GM12873 (cell line): Measurements from ENCODE around the gene APBB1IP.

Source experiments
- CTCF ChIP-seq: IDR thresholded peaks from 2 replicates; pipeline ENCODE4 v1.5.1; 2012; ENCODE audit warnings: low read depth, mild to moderate bottlenecking, moderate library complexity, low read length, control low read depth; ENCODE audit not compliant: insufficient read depth; ENCODE audit errors: missing control alignments

Gene APBB1IP

GRCh38 chr10:26481914-26482550, 43.9 kb downstream of the APBB1IP start:
- TF ChIP-seq CTCF, result no peak

- TF ChIP-seq CTCF, result no peak
These were observed 45.4 kb downstream of the APBB1IP start for GRCh38 chr10:26483554-26483953.

GRCh38 chr10:26485150-26485941, 47.2 kb downstream of the APBB1IP start:
- TF ChIP-seq CTCF, result no peak

GRCh38 chr10:26486304-26486703, 48.2 kb downstream of the APBB1IP start:
- TF ChIP-seq CTCF, result no peak

GRCh38 chr10:26486990-26487850, 49.1 kb downstream of the APBB1IP start:
- no peak for TF ChIP-seq CTCF

GRCh38 chr10:26488344-26488743, 50.2 kb downstream of the APBB1IP start:
- no peak for TF ChIP-seq CTCF

- TF ChIP-seq CTCF, result no peak
These were observed 50.9 kb downstream of the APBB1IP start for GRCh38 chr10:26489081-26489480.
